ENCODE measurements around the gene AFF3. TPM values are rescaled to one million over a fixed set of nuclear protein-coding genes. Genes with fewer than 3 reads are reported as not detected.

Gene AFF3
- total and polyA plus RNA-seq, 2 of the 8 experiments (the other 6 are each of a cell fraction or from before 2014, with no cell fraction given) = 0.27 to 3.0 TPM

DNA sequence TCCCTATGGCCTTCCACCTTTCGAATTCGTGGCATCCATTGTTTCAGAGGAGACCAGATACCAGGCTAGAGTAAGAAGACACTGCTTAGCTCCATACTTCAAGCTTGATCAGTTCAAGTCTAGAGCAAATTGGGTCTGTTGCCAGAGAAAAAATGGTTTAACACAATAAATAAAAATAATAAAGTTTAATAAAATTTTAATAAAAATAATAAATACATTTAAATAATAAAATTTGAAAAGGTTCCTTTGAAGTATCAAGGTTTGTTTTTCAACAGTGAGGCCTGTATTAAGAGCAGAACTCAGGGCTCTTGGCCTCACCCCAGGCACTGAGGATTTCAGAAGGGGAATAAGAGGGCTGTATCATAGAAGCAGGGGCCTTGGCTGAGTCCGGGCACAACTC is 547.0 kb downstream of the AFF3 start (continued):
- TF ChIP-seq, protein P1, sequence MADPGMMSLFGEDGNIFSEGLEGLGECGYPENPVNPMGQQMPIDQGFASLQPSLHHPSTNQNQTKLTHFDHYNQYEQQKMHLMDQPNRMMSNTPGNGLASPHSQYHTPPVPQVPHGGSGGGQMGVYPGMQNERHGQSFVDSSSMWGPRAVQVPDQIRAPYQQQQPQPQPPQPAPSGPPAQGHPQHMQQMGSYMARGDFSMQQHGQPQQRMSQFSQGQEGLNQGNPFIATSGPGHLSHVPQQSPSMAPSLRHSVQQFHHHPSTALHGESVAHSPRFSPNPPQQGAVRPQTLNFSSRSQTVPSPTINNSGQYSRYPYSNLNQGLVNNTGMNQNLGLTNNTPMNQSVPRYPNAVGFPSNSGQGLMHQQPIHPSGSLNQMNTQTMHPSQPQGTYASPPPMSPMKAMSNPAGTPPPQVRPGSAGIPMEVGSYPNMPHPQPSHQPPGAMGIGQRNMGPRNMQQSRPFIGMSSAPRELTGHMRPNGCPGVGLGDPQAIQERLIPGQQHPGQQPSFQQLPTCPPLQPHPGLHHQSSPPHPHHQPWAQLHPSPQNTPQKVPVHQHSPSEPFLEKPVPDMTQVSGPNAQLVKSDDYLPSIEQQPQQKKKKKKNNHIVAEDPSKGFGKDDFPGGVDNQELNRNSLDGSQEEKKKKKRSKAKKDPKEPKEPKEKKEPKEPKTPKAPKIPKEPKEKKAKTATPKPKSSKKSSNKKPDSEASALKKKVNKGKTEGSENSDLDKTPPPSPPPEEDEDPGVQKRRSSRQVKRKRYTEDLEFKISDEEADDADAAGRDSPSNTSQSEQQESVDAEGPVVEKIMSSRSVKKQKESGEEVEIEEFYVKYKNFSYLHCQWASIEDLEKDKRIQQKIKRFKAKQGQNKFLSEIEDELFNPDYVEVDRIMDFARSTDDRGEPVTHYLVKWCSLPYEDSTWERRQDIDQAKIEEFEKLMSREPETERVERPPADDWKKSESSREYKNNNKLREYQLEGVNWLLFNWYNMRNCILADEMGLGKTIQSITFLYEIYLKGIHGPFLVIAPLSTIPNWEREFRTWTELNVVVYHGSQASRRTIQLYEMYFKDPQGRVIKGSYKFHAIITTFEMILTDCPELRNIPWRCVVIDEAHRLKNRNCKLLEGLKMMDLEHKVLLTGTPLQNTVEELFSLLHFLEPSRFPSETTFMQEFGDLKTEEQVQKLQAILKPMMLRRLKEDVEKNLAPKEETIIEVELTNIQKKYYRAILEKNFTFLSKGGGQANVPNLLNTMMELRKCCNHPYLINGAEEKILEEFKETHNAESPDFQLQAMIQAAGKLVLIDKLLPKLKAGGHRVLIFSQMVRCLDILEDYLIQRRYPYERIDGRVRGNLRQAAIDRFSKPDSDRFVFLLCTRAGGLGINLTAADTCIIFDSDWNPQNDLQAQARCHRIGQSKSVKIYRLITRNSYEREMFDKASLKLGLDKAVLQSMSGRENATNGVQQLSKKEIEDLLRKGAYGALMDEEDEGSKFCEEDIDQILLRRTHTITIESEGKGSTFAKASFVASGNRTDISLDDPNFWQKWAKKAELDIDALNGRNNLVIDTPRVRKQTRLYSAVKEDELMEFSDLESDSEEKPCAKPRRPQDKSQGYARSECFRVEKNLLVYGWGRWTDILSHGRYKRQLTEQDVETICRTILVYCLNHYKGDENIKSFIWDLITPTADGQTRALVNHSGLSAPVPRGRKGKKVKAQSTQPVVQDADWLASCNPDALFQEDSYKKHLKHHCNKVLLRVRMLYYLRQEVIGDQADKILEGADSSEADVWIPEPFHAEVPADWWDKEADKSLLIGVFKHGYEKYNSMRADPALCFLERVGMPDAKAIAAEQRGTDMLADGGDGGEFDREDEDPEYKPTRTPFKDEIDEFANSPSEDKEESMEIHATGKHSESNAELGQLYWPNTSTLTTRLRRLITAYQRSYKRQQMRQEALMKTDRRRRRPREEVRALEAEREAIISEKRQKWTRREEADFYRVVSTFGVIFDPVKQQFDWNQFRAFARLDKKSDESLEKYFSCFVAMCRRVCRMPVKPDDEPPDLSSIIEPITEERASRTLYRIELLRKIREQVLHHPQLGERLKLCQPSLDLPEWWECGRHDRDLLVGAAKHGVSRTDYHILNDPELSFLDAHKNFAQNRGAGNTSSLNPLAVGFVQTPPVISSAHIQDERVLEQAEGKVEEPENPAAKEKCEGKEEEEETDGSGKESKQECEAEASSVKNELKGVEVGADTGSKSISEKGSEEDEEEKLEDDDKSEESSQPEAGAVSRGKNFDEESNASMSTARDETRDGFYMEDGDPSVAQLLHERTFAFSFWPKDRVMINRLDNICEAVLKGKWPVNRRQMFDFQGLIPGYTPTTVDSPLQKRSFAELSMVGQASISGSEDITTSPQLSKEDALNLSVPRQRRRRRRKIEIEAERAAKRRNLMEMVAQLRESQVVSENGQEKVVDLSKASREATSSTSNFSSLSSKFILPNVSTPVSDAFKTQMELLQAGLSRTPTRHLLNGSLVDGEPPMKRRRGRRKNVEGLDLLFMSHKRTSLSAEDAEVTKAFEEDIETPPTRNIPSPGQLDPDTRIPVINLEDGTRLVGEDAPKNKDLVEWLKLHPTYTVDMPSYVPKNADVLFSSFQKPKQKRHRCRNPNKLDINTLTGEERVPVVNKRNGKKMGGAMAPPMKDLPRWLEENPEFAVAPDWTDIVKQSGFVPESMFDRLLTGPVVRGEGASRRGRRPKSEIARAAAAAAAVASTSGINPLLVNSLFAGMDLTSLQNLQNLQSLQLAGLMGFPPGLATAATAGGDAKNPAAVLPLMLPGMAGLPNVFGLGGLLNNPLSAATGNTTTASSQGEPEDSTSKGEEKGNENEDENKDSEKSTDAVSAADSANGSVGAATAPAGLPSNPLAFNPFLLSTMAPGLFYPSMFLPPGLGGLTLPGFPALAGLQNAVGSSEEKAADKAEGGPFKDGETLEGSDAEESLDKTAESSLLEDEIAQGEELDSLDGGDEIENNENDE (IDR thresholded peaks at IDR 0.05; ENCODE audit: insufficient replicate concordance, low read length) = no peak
- TF ChIP-seq, protein P2, sequence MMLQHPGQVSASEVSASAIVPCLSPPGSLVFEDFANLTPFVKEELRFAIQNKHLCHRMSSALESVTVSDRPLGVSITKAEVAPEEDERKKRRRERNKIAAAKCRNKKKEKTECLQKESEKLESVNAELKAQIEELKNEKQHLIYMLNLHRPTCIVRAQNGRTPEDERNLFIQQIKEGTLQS (IDR thresholded peaks at IDR 0.05; ENCODE audit: insufficient read depth, low read depth, low read length) = no peak
- TF ChIP-seq KDM4A (IDR thresholded peaks at IDR 0.05; ENCODE audit: low read depth, low read length, severe bottlenecking) (no peak), KDM1A (IDR thresholded peaks at IDR 0.05; ENCODE audit: borderline replicate concordance, low read length) (no peak), JUND (IDR thresholded peaks at IDR 0.05; ENCODE audit: low read length) (no peak), JUN (IDR thresholded peaks at IDR 0.05; ENCODE audit: low read depth, low read length) (no peak)
- TF ChIP-seq, protein P3, sequence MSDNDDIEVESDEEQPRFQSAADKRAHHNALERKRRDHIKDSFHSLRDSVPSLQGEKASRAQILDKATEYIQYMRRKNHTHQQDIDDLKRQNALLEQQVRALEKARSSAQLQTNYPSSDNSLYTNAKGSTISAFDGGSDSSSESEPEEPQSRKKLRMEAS (IDR thresholded peaks at IDR 0.05) = no peak
- TF ChIP-seq, protein P4, sequence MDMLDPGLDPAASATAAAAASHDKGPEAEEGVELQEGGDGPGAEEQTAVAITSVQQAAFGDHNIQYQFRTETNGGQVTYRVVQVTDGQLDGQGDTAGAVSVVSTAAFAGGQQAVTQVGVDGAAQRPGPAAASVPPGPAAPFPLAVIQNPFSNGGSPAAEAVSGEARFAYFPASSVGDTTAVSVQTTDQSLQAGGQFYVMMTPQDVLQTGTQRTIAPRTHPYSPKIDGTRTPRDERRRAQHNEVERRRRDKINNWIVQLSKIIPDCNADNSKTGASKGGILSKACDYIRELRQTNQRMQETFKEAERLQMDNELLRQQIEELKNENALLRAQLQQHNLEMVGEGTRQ (IDR thresholded peaks at IDR 0.05; ENCODE audit: low read length) = no peak
